ES-I3 (cell line): ENCODE data around the gene NPM3.
A peak's percentile ranks its signal among the peaks of the same experiment; 100 is the strongest.
"Not testable (repeated sequence)": the region's sequence is repeated elsewhere in the genome, so short reads cannot be mapped to it uniquely, and the experiment has no call there.

Experiments used
- H3K36me3 ChIP-seq: 2 replicates; pipeline ENCODE4 v1.6.1; 2013; ENCODE audit warnings: mild to moderate bottlenecking, low read length, control low read depth, moderate library complexity; ENCODE audit not compliant: insufficient read depth
- H3K4me1 ChIP-seq: 2 replicates; pipeline ENCODE4 v1.6.1; 2013; ENCODE audit warnings: mild to moderate bottlenecking, control low read depth, low read length; ENCODE audit not compliant: insufficient read depth
- H3K9ac ChIP-seq: 2 replicates; pipeline ENCODE4 v1.6.1; 2013; ENCODE audit warnings: low read depth, mild to moderate bottlenecking, low read length, moderate library complexity
- H3K9me3 ChIP-seq: 2 replicates; pipeline ENCODE4 v1.6.1; 2013; ENCODE audit warnings: mild to moderate bottlenecking, low read length, moderate library complexity; ENCODE audit not compliant: control insufficient read depth, insufficient read depth

NPM3 gene

GRCh38 chr10:101817337-101818118 lies 34.3 kb upstream of the NPM3 start:
- Histone ChIP-seq H3K36me3 (no peaks in the 10 kb centered on the region; the same call in 1 of the 2 replicates), H3K9ac (peak overlapping the region; percentile 97), H3K9me3 (no peaks in the 10 kb centered on the region), H3K4me1 (peaks cover 4% of the 10 kb centered on the region; the same call in 1 of the 2 replicates)

GRCh38 chr10:101816913-101817336 lies 33.7 kb upstream of the NPM3 start:
- H3K36me3 ChIP-seq: peaks cover 2% of the 10 kb centered on the region; the same call in 1 of the 2 replicates
- peaks cover 4% of the 10 kb centered on the region; the same call in 1 of the 2 replicates for H3K4me1 ChIP-seq
- H3K9ac ChIP-seq: peak overlapping the region; percentile 97
- no peaks in the 10 kb centered on the region for H3K9me3 ChIP-seq

DNA sequence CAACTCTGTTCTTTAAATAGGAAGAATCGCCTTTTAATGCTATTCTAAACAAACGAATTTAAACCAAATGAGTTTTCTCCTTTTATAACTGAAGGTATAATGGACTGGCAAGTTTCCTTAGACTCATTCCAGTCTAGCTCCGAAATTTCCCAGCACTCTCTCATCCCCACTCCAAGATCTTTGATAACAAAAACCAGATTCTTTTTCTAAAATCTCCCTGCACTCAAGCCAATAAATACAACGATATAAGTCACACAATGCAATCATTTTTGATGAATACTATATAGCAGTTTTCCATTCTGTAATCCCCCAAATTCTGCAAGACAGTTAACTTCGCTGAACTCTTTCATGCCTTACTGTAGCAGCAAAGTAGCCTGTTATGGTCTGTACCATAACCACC lies 33.1 kb upstream of the NPM3 start:
- Histone ChIP-seq H3K9ac (peak overlapping the region; percentile 97), H3K4me1 (peaks cover 4% of the 10 kb centered on the region; the same call in 1 of the 2 replicates), H3K36me3 (peaks cover 3% of the 10 kb centered on the region; the same call in 1 of the 2 replicates), H3K9me3 (no peaks in the 10 kb centered on the region)

DNA sequence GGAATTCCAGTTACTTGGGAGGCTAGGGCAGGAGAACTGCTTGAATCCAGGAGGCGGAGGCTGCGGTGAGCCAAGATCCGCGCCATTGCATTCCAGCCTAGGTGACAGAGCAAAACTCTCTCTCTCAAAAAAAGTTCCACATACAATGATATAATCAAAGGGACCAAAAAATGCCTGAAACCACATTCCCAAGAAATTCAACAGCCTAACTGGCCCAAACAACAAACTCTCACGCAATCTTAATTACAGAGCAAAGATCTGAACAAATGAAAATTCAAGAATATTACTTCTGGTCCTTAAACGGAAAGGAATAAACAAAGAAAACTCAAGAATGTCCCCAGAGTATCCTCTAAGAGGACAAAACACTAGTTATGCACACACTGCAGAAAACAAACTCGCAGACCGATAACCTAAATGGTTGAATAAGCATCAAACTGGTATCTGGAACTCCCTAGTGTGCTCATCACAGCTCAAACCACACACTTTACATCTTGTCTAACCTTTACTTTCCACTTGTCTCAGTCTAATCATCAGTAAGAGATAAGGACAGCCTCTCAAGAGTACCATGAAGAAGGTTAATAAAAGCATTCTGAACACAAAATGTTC lies 31.3 kb upstream of the NPM3 start:
- H3K36me3 ChIP-seq: peaks cover 17% of the 10 kb centered on the region
- H3K4me1 ChIP-seq: peaks cover 4% of the 10 kb centered on the region; the same call in 1 of the 2 replicates
- no peaks in the 10 kb centered on the region for H3K9me3 ChIP-seq
- peak overlapping the region; percentile 97; the same call in 1 of the 2 replicates for H3K9ac ChIP-seq

DNA sequence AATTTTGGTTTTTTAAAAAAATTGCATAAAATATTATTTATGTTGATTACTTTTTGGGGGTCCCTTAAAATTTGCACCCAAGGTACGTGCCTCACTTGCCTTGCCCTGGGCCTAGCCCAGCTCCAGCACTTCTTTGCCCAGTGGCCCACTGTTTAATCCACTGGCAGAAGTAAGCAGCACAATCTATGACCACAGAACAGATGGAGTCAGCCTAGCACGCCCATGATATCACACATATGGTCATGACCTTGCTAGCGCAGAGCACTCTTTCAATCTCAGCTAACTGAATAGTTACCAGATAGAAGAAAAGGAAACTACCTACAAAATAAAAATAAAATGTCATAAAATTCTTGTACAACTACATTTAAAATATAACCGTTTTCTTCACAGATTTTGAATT lies 29.4 kb upstream of the NPM3 start:
- peaks cover 4% of the 10 kb centered on the region; the same call in 1 of the 2 replicates for H3K4me1 ChIP-seq
- no peak overlapping the region for H3K9ac ChIP-seq
- H3K36me3 ChIP-seq: peaks cover 20% of the 10 kb centered on the region
- no peaks in the 10 kb centered on the region for H3K9me3 ChIP-seq

DNA sequence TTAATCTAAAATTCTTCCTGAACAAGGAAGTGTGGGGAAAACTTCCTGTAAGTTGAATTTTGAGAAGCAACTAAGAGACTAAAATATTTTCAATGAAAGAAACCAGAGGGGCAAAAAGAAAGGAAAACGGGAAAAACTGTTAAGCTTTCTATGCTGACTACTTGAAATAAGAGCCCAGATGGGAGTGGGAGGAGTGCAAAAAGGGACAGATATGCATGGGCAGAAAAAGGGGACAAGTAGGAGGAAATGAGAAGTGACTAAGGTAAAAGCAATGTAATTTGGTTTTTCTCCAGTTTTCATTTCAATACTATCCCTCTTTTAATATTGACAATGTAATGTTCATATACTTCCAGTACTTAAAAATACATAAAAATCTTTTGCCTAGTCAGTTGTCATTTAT lies 23.9 kb upstream of the NPM3 start:
- Histone ChIP-seq H3K9ac (no peak overlapping the region), H3K4me1 (no peaks in the 10 kb centered on the region), H3K36me3 (peaks cover 35% of the 10 kb centered on the region), H3K9me3 (no peaks in the 10 kb centered on the region)

DNA sequence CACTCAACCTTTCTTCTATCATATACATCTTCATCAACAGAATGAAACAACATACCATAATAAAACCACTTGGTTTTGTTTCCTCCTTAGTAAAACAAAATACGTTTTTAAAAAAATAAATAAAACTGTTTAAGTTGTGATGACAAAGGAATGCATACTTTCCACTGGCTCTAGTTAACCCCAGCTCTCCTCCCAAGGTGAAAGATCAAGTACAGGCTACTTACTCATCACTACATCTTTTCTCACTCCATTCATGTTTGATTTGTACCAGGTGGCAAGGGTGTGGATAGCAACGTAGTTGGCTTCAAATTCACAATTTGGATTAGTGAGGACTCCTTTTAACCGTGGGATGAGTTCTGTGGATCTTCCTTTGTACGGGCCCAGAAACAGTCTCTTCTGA lies 20.3 kb upstream of the NPM3 start:
- Histone ChIP-seq H3K9me3 (no peaks in the 10 kb centered on the region), H3K4me1 (no peaks in the 10 kb centered on the region), H3K9ac (no peak overlapping the region), H3K36me3 (peaks cover 39% of the 10 kb centered on the region)

DNA sequence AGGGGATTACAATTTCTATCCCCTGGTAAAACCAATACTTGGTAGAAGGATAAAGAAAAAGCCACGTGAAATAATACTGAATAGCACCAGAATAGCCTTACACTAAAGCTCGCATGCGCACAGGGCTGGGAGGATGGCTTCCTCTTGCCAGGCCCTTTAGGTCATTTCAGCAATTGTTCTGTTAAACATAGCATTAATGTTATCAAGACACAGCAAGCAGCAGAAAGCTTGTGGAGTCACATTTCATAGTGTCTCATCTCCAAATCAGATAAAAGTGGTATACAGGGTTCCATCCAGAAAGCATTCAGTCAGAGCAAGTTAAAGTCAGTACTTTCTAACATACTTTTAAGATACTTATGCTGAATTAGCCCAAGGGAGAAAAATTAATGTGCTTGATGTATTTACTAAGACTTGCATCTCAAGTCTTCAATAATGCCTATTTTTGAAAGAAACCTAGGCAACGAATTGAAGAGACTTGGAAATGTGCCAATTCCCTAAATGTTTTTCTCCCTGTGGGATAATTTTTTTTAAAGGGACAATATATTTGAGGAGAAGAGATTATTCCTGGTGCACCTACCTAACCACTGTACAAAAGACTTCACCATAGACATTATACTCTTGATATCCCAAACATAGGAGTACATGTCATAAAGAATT lies 14.3 kb upstream of the NPM3 start:
- H3K9me3 ChIP-seq: no peaks in the 10 kb centered on the region
- no peaks in the 10 kb centered on the region for H3K4me1 ChIP-seq
- no peak overlapping the region for H3K9ac ChIP-seq
- H3K36me3 ChIP-seq: peaks cover 60% of the 10 kb centered on the region

GRCh38 chr10:101793526-101793925 lies 10.3 kb upstream of the NPM3 start:
- no peak overlapping the region for H3K9ac ChIP-seq
- H3K36me3 ChIP-seq: peaks cover 48% of the 10 kb centered on the region
- no peaks in the 10 kb centered on the region for H3K9me3 ChIP-seq
- H3K4me1 ChIP-seq: no peaks in the 10 kb centered on the region

- H3K36me3 ChIP-seq: peaks cover 39% of the 10 kb centered on the region
- no peak overlapping the region for H3K9ac ChIP-seq
- H3K4me1 ChIP-seq: no peaks in the 10 kb centered on the region
- no peaks in the 10 kb centered on the region for H3K9me3 ChIP-seq
Measured at GRCh38 chr10:101789686-101790085, 6.4 kb upstream of the NPM3 start.

- not testable (repeated sequence) for H3K4me1 ChIP-seq, H3K9ac ChIP-seq, H3K9me3 ChIP-seq
- H3K36me3 ChIP-seq: peaks cover 40% of the 10 kb centered on the region
Measured at GRCh38 chr10:101789231-101789630, 6.0 kb upstream of the NPM3 start.

GRCh38 chr10:101785801-101786200 lies 2.6 kb upstream of the NPM3 start:
- no peak overlapping the region for H3K9ac ChIP-seq
- H3K9me3 ChIP-seq: no peaks in the 10 kb centered on the region
- peaks cover 16% of the 10 kb centered on the region for H3K36me3 ChIP-seq
- peaks cover 2% of the 10 kb centered on the region; the same call in 1 of the 2 replicates for H3K4me1 ChIP-seq

- H3K9ac ChIP-seq: no peak overlapping the region
- no peaks in the 10 kb centered on the region for H3K9me3 ChIP-seq
- peaks cover 15% of the 10 kb centered on the region for H3K36me3 ChIP-seq
- H3K4me1 ChIP-seq: peaks cover 10% of the 10 kb centered on the region; the same call in 1 of the 2 replicates
Measured at GRCh38 chr10:101784558-101784957, 1.3 kb upstream of the NPM3 start.

GRCh38 chr10:101783736-101784118 lies 481 bp upstream of the NPM3 start:
- Histone ChIP-seq H3K4me1 (peaks cover 10% of the 10 kb centered on the region; the same call in 1 of the 2 replicates), H3K9ac (peak overlapping the region; percentile 78), H3K9me3 (no peaks in the 10 kb centered on the region; the same call in 1 of the 2 replicates), H3K36me3 (peaks cover 15% of the 10 kb centered on the region)
